Adrenal gland (tissue), 5 donors: ENCODE measurements around the gene COL5A1.

Experiments used
- CTCF ChIP-seq, 6 experiments: fragments of 450-650 bp in 4 of 6; fragments of 200-600 bp in 2 of 6; sonication (generic) in 1 of 6; IDR thresholded peaks; 1 replicate in 5 of 6; 2 replicates in 1 of 6; pipeline versions ENCODE4 v1.5.1 to v1.8.0; 2016 to 2021; ENCODE audit warnings: antibody characterized with exemption in 6 of 6, mild to moderate bottlenecking in 2 of 6, moderate library complexity in 1 of 6
- POLR2A ChIP-seq, 2 donors: fragments of 450-650 bp; IDR thresholded peaks; one replicate each; pipeline ENCODE4 v1.6.1; 2017; ENCODE audit warnings: antibody characterized with exemption in 2 of 2, mild to moderate bottlenecking in 2 of 2, moderate library complexity in 1 of 2
- donor health status: DM: no; HTN: no; CAD: no.

GRCh38 chr9:134625361-134626068 is 16.1 kb upstream of the COL5A1 start:
- TF ChIP-seq CTCF (IDR thresholded peaks at IDR 0.05) (no peak), POLR2A (IDR thresholded peaks at IDR 0.05) (no peak)
